Occipital lobe (tissue), 2 donors: ENCODE results near the gene IFIT2. TPM values are rescaled to one million over a fixed set of nuclear protein-coding genes. Genes with fewer than 3 reads are reported as not detected.
"Not testable (repeated sequence)": the region's sequence is repeated elsewhere in the genome, so short reads cannot be mapped to it uniquely, and the experiment has no call there.

Source experiments
- DNase-seq: peaks from one replicate; lab custom pipeline; 2025; lab: John Stamatoyannopoulos, UW
- total RNA-seq: library from RNA; depleted of rRNA; stranded (reverse); fragments of >200 nt; gene quantifications from one replicate; pipeline ENCODE4 v1.2.3, GENCODE V29; 2014

IFIT2 gene
- total RNA-seq, 1 donor from 2014 or later: 5.0 TPM

GRCh38 chr10:89341649-89342048, 39.8 kb downstream of the IFIT2 start:
- no peak for DNase-seq

- DNase-seq: peak; percentile 86
Observed at GRCh38 chr10:89342206-89342958, 40.5 kb downstream of the IFIT2 start.

DNA sequence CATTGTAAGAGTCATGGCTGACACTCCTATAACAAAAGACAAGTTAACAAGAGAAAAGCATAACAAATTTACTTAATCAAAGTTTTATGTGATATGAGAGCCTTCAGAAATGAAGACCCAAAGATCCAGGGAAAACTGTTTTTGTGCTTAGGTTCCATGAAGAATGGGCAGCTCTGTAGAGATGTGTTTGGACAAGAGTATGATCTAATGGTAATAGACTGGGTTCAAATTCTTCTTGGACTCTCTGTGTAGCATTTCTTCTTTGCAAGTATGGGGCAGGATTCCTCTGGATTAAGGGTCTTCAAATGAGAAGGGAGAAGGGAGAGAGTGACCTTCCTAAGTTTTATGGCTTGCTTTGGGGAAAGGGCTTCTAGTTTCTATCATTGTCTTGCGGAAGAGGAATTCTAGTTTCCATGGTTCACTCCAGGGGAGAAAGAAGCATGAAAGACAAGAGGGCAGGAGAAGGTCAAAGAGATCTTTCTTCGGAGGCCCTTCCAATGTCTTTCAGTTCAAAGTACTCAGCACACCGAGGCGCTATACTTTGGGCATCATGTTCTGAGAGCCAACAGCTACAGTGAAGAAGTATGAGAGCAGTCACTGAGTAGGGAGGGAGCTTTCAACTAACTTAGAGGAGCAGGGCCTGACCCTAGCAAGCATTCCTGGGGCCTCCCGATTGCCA, 41.4 kb downstream of the IFIT2 start:
- no peak for DNase-seq

- DNase-seq: no peak
Observed at GRCh38 chr10:89344156-89344555, 42.3 kb downstream of the IFIT2 start.

DNA sequence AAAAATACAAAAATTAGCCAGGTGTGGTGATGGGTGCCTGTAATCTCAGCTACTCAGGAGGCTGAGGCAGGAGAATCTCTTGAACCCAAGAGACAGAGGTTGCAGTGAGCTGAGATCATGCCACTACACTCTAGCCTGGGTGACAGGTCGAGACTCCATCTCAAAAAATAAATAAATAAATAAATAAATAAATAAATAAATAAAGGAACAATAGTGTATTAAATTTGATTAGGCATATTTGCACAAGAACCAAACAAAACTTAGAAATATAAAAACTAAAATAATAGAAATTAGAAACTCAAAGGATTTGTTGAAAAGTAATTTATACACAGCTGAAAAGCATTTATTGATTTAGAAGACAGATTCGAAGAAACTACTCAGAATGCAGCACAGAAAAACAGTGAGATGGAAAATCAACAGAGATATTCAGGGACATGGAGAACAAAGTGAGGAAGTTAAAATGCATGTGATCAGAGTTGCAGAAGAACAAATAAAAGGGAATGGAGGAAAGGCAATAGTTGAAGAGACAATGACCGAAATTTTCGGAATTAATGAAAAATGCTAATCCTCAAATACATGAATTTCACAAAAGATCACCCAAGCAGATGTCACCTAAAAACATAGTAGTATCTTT, 43.6 kb downstream of the IFIT2 start:
- no peak for DNase-seq

- no peak for DNase-seq
Observed at GRCh38 chr10:89346405-89347254, 44.8 kb downstream of the IFIT2 start.

- no peak for DNase-seq
Observed at GRCh38 chr10:89347701-89348457, 46.0 kb downstream of the IFIT2 start.

DNA sequence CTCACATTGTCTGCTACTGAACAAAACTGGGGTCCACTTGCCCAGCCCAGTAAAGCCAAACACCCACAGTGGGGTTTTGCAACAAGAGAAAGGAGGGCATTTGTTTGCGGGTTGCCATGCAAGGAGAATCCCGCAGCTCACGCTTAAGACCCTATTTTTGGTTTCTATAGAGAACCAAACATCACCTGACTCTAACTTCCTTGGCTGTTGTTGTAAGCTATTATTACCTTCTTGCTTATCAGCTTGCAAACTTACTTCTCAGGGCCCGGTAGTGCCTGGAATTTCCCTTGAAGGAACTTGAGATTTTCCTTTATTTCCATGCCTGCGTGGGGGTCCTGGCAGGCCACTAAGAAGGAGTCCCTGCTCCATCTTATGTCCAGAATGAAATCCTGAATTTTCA, 46.6 kb downstream of the IFIT2 start:
- no peak for DNase-seq

DNA sequence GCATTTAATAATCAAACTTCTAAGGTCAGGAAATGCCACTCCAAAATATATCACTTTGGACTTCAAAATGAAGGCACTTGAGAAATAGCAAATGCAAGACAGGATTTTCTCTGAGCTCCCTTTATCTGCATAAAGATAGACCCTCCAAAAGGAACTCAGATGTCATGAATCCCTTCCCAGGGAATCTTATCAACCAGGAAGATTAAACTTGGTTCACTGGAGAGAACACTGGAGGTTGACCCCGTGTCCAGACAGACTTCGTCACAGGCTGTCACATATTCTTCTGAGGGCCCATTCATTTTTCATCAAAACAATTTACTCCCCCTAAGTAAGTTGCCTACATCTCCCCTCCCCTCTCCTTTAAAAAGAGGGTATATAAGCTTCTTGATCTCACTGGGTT, 47.1 kb downstream of the IFIT2 start:
- DNase-seq: no peak

GRCh38 chr10:89350631-89351315, 48.9 kb downstream of the IFIT2 start:
- not testable (repeated sequence) for DNase-seq

GRCh38 chr10:89351412-89351779, 49.5 kb downstream of the IFIT2 start:
- no peak for DNase-seq

GRCh38 chr10:89351780-89352597, 50.1 kb downstream of the IFIT2 start:
- no peak for DNase-seq

GRCh38 chr10:89352802-89353201, 51.0 kb downstream of the IFIT2 start:
- DNase-seq: no peak

GRCh38 chr10:89355394-89355931, 53.6 kb downstream of the IFIT2 start:
- DNase-seq: no peak

DNA sequence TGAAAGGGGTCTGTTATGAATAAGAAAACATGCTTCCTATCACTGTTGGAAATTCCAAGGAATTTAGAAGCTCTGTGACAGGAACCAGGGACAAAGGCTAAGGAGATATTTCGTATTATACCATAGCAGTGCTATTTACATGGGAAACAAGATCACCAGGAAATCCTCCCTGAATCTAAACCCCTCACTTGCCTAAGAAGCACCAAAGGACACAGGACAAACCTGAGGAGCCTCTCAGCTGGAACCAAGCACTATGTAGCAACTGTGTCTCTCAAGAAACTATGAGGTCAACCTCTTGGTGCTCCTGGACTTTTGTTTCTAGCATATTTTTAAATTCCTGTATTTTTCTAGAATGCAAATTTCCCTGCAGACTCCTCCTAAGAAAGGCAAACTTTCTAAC, 55.2 kb downstream of the IFIT2 start:
- DNase-seq: no peak

- no peak for DNase-seq
Observed at GRCh38 chr10:89357975-89358374, 56.1 kb downstream of the IFIT2 start.
